ENCODE measurements around the gene TAS2R5. TPM values are rescaled to one million over a fixed set of nuclear protein-coding genes. Genes with fewer than 3 reads are reported as not detected.

Gene TAS2R5
- total RNA-seq, 1 experiment from 2014 or later, result 1.1 TPM

DNA sequence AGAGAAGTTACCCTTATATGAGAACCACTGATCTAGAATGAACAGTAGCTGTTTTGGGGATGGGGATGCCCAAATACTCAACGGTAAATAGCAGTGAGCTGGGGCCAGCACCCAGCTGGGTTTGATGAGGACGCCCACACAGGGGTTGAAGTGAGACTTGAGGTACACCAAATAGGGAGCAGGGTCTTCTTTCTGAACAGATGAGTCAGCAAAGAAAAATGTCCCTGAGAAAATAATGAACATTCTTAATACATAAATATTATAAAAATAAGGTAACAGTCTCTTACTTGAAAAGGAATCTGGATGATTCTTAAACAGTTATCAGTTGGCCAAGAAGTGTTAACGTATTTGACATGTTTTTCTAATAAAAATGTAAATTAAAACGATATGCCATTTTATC lies 49.2 kb downstream of the TAS2R5 start:
- no peaks in the 10 kb centered on the region for H3K9me3 ChIP-seq (ENCODE audit: insufficient read depth, low read depth)
- intact Hi-C loops (cut with micrococcal nuclease; ENCODE audit: unreplicated experiment), result no loop called here
- DNase-seq, result no peak

DNA sequence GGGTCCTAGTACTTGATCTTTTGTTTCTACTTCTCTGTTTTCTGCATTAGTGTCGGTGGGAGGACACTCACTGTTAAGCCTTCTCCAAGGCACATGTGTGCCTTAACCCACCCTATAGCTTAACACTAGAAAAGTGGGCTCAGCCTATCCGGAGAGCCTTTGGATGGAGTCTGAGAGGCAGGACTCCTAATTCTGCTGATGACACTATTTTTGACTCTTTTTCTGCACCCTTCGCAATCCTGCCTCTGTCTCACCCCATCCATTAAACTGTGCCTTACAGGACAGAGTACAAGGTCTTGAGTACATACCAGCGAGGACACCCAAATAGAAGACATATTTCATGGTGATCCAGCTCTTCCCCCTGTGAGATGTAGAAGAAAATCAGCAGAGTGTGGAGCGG lies 50.7 kb downstream of the TAS2R5 start:
- Histone ChIP-seq H3K79me2 (ENCODE audit: low read depth) (no peaks in the 10 kb centered on the region), H3K36me3 (ENCODE audit: low read depth) (no peaks in the 10 kb centered on the region), H4K20me1 (ENCODE audit: insufficient read depth) (no peaks in the 10 kb centered on the region), H3K4me3 (no peak overlapping the region), H3K9me2 (ENCODE audit: insufficient read depth) (no peaks in the 10 kb centered on the region), H3K27me3 (ENCODE audit: insufficient read depth, low read depth) (no peaks in the 10 kb centered on the region), H3K4me2 (no peak overlapping the region), H3K27ac (no peak overlapping the region), H3K9me3 (ENCODE audit: insufficient read depth, low read depth) (no peaks in the 10 kb centered on the region), H3K4me1 (replicated peaks; ENCODE audit: insufficient read depth) (no peaks in the 10 kb centered on the region), H3F3A (ENCODE audit: insufficient read depth, low read depth) (no peaks in the 10 kb centered on the region), H2AFZ (no peak overlapping the region)
- CTCF ChIA-PET, result no interaction called here
- POLR2A ChIA-PET (ENCODE audit: unreplicated experiment), result no interaction called here
- DNase-seq, result no peak
- intact Hi-C loops (cut with micrococcal nuclease; ENCODE audit: unreplicated experiment), result no loop called here
- BruUV-seq (replicated peaks), result no TSS peak
- TF ChIP-seq, protein P1, sequence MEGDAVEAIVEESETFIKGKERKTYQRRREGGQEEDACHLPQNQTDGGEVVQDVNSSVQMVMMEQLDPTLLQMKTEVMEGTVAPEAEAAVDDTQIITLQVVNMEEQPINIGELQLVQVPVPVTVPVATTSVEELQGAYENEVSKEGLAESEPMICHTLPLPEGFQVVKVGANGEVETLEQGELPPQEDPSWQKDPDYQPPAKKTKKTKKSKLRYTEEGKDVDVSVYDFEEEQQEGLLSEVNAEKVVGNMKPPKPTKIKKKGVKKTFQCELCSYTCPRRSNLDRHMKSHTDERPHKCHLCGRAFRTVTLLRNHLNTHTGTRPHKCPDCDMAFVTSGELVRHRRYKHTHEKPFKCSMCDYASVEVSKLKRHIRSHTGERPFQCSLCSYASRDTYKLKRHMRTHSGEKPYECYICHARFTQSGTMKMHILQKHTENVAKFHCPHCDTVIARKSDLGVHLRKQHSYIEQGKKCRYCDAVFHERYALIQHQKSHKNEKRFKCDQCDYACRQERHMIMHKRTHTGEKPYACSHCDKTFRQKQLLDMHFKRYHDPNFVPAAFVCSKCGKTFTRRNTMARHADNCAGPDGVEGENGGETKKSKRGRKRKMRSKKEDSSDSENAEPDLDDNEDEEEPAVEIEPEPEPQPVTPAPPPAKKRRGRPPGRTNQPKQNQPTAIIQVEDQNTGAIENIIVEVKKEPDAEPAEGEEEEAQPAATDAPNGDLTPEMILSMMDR (conservative IDR thresholded peaks at IDR 0.05), result no peak
- TF ChIP-seq EZH2 (IDR thresholded peaks at IDR 0.05; ENCODE audit: low read depth), result no peak

More for the DNA sequence above, 49.2 kb downstream of the TAS2R5 start:
- no peaks in the 10 kb centered on the region for H3K36me3 ChIP-seq (ENCODE audit: low read depth)
- H3K4me1 ChIP-seq (replicated peaks; ENCODE audit: insufficient read depth), result no peaks in the 10 kb centered on the region
- ChIA-PET CTCF (no interaction called here), POLR2A (ENCODE audit: unreplicated experiment) (interaction anchor here (0.6 kb wide), 1 partner anchor 53 kb away, joined by 3 read pairs; no protein-coding TSS in a partner anchor)
- H3K79me2 ChIP-seq (ENCODE audit: low read depth), result no peaks in the 10 kb centered on the region
- H3F3A ChIP-seq (ENCODE audit: insufficient read depth, low read depth), result no peaks in the 10 kb centered on the region
- no peaks in the 10 kb centered on the region for H4K20me1 ChIP-seq (ENCODE audit: insufficient read depth)
- BruUV-seq (replicated peaks), result no TSS peak
- no peak overlapping the region for H3K4me3 ChIP-seq
- H2AFZ ChIP-seq, result no peak overlapping the region
- H3K9me2 ChIP-seq (ENCODE audit: insufficient read depth), result no peaks in the 10 kb centered on the region
- no peak overlapping the region for H3K4me2 ChIP-seq
- no peak for TF ChIP-seq EZH2 (IDR thresholded peaks at IDR 0.05; ENCODE audit: low read depth)
- TF ChIP-seq, protein P1 (conservative IDR thresholded peaks at IDR 0.05), result no peak
- no peaks in the 10 kb centered on the region for H3K27me3 ChIP-seq (ENCODE audit: insufficient read depth, low read depth)
- H3K27ac ChIP-seq, result no peak overlapping the region

Other genes starting within 250 kb of the TAS2R5 start
- gene AGK, start 238.8 kb upstream of the TAS2R5 start, total RNA-seq (2021), result 35.6 and 44.1 TPM in 2 replicates
- 49.4 and 55.6 TPM in 2 replicates for gene DENND11, start 88.1 kb upstream of the TAS2R5 start, total RNA-seq (2021)
- gene WEE2, start 81.9 kb upstream of the TAS2R5 start, total RNA-seq (2021), result not detected in 2 replicates
- 150 and 193 TPM in 2 replicates for gene SSBP1, start 51.9 kb upstream of the TAS2R5 start, total RNA-seq (2021)
- gene TAS2R3, start 26.1 kb upstream of the TAS2R5 start, total RNA-seq (2021), result 2.0 and 2.3 TPM in 2 replicates
- 0.65 and 1.4 TPM in 2 replicates for gene TAS2R4, start 13.5 kb upstream of the TAS2R5 start, total RNA-seq (2021)
- not detected in 2 replicates for gene PRSS37, start 51.3 kb downstream of the TAS2R5 start, total RNA-seq (2021)
- not detected in 2 replicates for gene OR9A4, start 126.2 kb downstream of the TAS2R5 start, total RNA-seq (2021)
- gene CLEC5A, start 156.8 kb downstream of the TAS2R5 start, total RNA-seq (2021), result not detected in 2 replicates
- not detected in 2 replicates for gene TAS2R38, start 183.6 kb downstream of the TAS2R5 start, total RNA-seq (2021)
- gene MGAM, start 205.7 kb downstream of the TAS2R5 start, total RNA-seq (2021), result 0.48 and 0.83 TPM in 2 replicates